GM19324 (cell line): ENCODE data around the gene LRP3.
"Not testable (repeated sequence)": the region's sequence is repeated elsewhere in the genome, so short reads cannot be mapped to it uniquely, and the experiment has no call there.

Experiments used
- ATAC-seq: cut with Tn5 transposase; IDR thresholded peaks from one replicate; pipeline ENCODE4 v1.9.1; 2021; ENCODE audit warnings: mild to moderate bottlenecking, moderate library complexity; ENCODE audit not compliant: unreplicated experiment, low FRiP score

LRP3 gene, protein sequence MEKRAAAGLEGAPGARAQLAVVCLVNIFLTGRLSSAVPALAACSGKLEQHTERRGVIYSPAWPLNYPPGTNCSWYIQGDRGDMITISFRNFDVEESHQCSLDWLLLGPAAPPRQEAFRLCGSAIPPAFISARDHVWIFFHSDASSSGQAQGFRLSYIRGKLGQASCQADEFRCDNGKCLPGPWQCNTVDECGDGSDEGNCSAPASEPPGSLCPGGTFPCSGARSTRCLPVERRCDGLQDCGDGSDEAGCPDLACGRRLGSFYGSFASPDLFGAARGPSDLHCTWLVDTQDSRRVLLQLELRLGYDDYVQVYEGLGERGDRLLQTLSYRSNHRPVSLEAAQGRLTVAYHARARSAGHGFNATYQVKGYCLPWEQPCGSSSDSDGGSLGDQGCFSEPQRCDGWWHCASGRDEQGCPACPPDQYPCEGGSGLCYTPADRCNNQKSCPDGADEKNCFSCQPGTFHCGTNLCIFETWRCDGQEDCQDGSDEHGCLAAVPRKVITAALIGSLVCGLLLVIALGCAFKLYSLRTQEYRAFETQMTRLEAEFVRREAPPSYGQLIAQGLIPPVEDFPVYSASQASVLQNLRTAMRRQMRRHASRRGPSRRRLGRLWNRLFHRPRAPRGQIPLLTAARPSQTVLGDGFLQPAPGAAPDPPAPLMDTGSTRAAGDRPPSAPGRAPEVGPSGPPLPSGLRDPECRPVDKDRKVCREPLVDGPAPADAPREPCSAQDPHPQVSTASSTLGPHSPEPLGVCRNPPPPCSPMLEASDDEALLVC

DNA sequence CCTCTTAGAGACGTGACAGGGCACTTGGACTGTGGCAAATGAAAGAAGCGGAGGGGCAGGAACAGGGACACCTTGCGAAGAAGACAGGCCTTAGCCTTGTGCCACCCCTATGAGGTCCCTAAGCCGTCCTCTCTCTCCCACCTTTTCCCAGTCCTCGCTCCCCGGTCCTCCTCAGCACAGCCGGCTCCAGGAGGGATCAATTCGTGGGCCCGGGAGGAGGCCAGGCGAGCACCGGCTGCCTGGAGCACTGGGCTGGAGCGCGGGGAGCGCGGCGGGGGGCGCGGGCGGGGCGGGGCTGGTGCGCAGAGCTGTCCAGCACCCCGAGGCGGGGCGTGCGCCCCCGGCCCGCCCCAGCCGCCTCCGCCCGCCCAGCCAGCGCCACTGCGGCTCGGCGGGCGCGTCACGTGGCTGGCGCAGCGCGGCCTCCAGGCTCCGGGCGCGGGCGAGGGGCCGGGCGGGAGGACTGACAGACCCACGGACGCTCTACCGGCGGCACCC, at the start of gene LRP3:
Gene LRP3 (plus strand): TSS at position 466 of the 498 bp plus-strand sequence. CDS start 456 bp downstream, outside the sequence.
- no peak for ATAC-seq

DNA sequence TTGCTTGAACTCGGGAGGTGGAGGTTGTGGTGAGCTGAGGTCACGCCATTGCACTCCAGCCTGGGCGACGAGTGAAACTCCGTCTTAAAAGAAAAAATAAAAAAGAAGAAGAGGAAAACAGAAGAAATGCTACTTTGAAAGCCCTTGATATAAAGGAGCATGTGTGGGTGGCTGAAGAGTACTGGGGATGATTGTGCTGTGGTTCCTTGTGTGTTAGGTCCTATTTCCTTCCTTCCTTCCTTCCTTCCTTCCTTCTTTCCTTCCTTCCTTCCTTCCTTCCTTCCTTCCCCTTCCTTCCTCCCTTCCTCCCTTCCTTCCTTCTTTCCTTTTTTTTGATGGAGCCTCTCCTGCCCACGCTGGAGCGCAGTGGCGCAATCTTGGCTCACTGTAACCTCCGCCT, 47.9 kb upstream of the LRP3 start:
- ATAC-seq = no peak

DNA sequence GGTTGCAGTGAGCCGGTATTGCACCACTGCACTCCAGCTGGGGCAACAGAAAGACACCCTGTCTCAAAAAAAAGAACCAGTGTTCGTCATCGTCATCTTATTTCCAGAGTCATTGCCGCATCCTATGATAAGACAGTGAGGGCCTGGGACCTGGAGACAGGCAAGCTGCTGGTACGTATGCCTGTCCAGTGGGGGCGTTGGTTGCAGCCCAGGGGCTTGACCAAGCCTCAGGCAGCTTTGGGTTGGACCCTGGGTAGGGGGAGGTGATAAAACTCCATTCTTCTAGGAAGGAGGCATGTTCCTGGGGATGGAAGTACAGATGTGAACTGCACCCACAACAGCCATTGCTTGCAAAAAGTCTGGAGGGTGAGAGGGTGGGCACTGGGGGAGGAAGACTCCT, 46.6 kb upstream of the LRP3 start:
- ATAC-seq = no peak

- ATAC-seq = no peak
Measured at GRCh38 chr19:33150852-33151518, 43.1 kb upstream of the LRP3 start.

GRCh38 chr19:33152176-33152575, 42.0 kb upstream of the LRP3 start:
- ATAC-seq = no peak

DNA sequence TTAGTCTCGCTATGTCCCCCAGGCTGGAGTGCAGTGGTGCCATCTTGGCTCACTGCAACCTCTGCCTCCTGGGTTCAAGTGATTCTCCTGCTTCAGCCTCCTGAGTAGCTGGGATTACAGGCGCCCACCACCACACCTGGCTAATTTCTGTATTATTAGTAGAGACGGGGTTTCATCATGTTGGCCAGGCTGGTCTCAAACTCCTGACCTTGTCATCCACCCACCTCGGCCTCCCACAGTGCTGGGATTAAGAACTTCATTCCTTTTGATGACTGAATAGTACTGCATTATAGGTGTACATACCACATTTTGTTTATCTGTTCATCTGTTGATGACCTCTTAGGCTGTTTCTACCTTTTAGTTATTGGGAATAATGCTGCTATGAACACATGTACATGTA, 41.5 kb upstream of the LRP3 start:
- not testable (repeated sequence) for ATAC-seq

- not testable (repeated sequence) for ATAC-seq
Measured at GRCh38 chr19:33154313-33154712, 39.8 kb upstream of the LRP3 start.

DNA sequence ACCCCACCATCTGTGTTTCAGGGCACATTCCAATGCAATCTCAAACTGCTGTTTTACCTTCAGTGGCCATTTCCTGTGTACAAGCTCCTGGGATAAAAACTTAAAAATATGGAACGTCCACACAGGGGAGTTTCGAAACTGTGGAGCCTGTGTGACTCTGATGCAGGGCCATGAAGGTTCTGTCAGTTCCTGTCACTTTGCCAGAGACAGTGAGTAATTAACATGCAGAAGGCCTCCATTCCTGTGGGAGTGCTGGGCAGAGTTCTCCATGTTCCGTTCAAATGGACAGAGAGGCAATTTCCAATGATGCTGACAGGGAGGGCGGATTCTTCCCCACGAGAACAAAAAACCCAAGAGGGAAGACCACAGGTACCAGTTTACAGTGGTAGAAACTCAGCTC, 37.8 kb upstream of the LRP3 start:
- ATAC-seq = no peak

GRCh38 chr19:33157906-33158305, 36.2 kb upstream of the LRP3 start:
- no peak for ATAC-seq

GRCh38 chr19:33158365-33158764, 35.8 kb upstream of the LRP3 start:
- no peak for ATAC-seq

DNA sequence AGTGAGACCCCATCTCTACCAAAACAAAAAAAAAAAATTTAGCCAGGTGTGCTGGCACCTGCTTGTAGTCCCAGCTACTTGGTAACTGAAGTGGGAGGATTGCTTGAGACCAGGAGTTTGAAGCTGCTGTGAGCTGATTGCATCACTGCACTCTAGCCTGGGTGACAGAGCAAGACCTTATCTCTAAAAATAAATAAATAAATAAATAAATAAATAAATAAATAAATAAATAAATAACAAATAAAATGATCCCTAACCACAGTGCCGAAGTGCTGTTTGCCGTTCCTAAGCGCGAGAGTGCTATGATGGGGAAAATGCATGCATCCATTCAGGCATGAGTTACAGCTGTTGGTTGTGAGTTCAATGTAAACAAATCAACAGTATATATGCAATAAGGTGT, 35.0 kb upstream of the LRP3 start:
- no peak for ATAC-seq

DNA sequence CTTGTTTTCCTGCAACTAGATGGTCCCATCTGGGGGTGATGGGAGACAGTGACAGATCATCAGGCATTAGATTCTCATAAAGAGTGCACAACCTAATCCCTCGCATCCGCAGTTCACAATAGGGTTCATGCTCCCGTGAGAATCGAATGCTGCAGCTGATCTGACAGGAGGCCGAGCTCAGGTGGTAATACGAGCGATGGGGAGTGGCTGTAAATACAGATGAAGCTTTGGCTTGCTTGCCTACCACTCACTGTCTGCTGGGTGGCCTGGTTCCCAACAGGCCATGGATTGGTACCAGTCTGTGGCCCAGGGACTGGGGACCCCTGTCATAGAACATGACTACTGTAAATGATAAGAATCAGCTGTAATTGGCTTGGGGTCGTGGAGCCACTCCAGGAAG, 34.2 kb upstream of the LRP3 start:
- no peak for ATAC-seq

- no peak for ATAC-seq
Measured at GRCh38 chr19:33161201-33161600, 32.9 kb upstream of the LRP3 start.

- ATAC-seq = no peak
Measured at GRCh38 chr19:33163481-33163880, 30.6 kb upstream of the LRP3 start.

DNA sequence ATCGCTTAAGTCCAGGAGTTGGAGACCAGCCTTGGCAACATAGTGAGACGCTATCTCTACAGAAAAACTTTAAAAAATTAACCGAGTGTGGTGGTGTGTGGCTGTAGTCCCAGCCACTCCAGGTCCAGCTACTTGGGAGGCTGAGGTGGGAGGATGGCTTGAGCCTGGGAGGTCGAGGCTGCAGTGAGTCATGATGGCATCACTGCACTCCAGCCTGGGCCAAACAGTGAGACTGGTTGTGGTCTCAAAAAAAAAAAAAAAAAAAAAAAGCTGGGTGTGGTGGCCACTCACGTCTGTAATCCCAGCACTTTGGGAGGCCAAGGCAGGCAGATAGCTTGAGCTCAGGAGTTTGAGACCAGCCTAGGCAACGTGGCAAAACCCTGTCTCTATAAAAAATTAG, 28.1 kb upstream of the LRP3 start:
- ATAC-seq = not testable (repeated sequence)

GRCh38 chr19:33167438-33167837, 26.7 kb upstream of the LRP3 start:
- no peak for ATAC-seq

GRCh38 chr19:33168528-33168927, 25.6 kb upstream of the LRP3 start:
- no peak for ATAC-seq

DNA sequence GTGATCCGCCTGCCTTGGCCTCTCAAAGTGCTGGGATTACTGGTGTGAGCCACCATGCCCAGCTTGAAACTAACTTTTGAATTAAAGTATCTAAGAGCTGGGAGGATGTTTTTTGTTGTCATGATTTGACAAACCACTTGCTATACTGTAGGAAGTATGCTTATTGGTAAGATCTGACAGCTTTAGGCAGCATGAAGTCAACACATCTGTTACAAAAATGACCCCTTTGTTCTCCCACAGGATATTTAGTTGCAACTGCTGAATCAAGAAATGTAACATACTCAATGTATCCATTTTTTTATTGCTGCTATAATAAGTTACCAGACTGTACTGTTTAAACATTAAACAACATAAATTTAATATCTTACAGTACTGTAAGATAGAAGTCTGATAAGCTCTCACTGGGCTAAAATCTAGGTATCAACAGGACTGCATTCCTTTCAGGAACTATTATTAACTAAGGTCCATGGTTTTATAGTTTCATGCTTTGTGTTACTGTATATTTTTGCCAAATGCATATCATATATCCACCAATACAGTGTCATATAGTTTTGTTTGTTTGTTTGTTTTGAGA, 22.8 kb upstream of the LRP3 start:
- ATAC-seq = no peak

- no peak for ATAC-seq
Measured at GRCh38 chr19:33171916-33172359, 22.2 kb upstream of the LRP3 start.

DNA sequence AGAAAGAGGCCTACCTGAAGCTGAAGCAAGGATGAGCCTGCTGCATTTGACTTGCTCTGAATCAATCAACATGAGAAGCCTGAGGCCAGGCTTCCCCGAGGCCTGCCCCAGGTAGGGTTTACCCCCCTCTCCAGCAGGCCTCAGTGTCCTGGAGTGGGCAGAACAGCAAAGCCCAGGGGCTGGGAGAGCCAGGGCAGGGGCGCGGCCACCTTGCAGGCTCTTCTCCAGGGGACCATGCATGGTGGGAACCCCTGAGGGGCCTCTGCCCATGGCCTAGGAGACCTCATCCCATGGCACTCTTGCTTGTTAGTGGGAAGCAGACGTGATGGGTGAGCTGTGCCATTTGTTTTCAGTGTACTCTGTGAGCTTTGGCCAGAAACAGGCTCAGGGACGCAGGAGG, 19.9 kb upstream of the LRP3 start:
- no peak for ATAC-seq
